ENCODE results near the gene FBXO3. TPM values are rescaled to one million over a fixed set of nuclear protein-coding genes. Genes with fewer than 3 reads are reported as not detected.
A peak's percentile ranks its signal among the peaks of the same experiment; 100 is the strongest.
"Not testable (repeated sequence)": the region's sequence is repeated elsewhere in the genome, so short reads cannot be mapped to it uniquely, and the experiment has no call there.

Gene FBXO3
- total RNA-seq: 20.0 and 29.0 TPM in 2 replicates

- peak; percentile 73 to 80 for DNase-seq (ENCODE audit: low read depth in 2 of 2)
These were observed at the start of gene FBXO3 for GRCh38 chr11:33773987-33774735. Gene FBXO3, minus strand, starts transcription at chr11:33774520. Its CDS starts 23 bp downstream, at chr11:33774497.

- DNase-seq (ENCODE audit: low read depth in 2 of 2): not testable (repeated sequence)
These were observed 48.7 kb upstream of the FBXO3 start for GRCh38 chr11:33822981-33823380.

GRCh38 chr11:33819278-33820035 is 45.1 kb upstream of the FBXO3 start:
- no peak for DNase-seq (ENCODE audit: low read depth in 2 of 2)

GRCh38 chr11:33808228-33808828 is 34.0 kb upstream of the FBXO3 start:
- DNase-seq (ENCODE audit: low read depth in 2 of 2): peak; percentile 83 to 90

GRCh38 chr11:33804471-33804870 is 30.2 kb upstream of the FBXO3 start:
- DNase-seq (ENCODE audit: low read depth in 2 of 2): no peak

GRCh38 chr11:33802194-33802950 is 28.1 kb upstream of the FBXO3 start:
- DNase-seq (ENCODE audit: low read depth in 2 of 2): peak; percentile 73 to 80

GRCh38 chr11:33801821-33802193 is 27.5 kb upstream of the FBXO3 start:
- DNase-seq (ENCODE audit: low read depth in 2 of 2): no peak

- no peak for DNase-seq (ENCODE audit: low read depth in 2 of 2)
These were observed 23.6 kb upstream of the FBXO3 start for GRCh38 chr11:33797879-33798278.

- DNase-seq (ENCODE audit: low read depth in 2 of 2): no peak
These were observed 15.7 kb upstream of the FBXO3 start for GRCh38 chr11:33790040-33790439.

GRCh38 chr11:33788095-33788494 is 13.8 kb upstream of the FBXO3 start:
- not testable (repeated sequence) for DNase-seq (ENCODE audit: low read depth in 2 of 2)

- no peak for DNase-seq (ENCODE audit: low read depth in 2 of 2)
These were observed 12.8 kb upstream of the FBXO3 start for GRCh38 chr11:33787076-33787475.

GRCh38 chr11:33785609-33786008 is 11.3 kb upstream of the FBXO3 start:
- DNase-seq (ENCODE audit: low read depth in 2 of 2): no peak

GRCh38 chr11:33779849-33780528 is 5.7 kb upstream of the FBXO3 start:
- peak; percentile 12 to 20 for DNase-seq (ENCODE audit: low read depth in 2 of 2)

- no peak for DNase-seq (ENCODE audit: low read depth in 2 of 2)
These were observed 4.4 kb upstream of the FBXO3 start for GRCh38 chr11:33778675-33779074.

GRCh38 chr11:33777906-33778305 is 3.6 kb upstream of the FBXO3 start:
- DNase-seq (ENCODE audit: low read depth in 2 of 2): no peak

- no peak for DNase-seq (ENCODE audit: low read depth in 2 of 2)
These were observed 1.6 kb upstream of the FBXO3 start for GRCh38 chr11:33775832-33776470.

- no peak for DNase-seq (ENCODE audit: low read depth in 2 of 2)
These were observed 1.1 kb upstream of the FBXO3 start for GRCh38 chr11:33775467-33775807.

GRCh38 chr11:33774736-33775466 is 581 bp upstream of the FBXO3 start:
- DNase-seq (ENCODE audit: low read depth in 2 of 2): peak; percentile 22 to 24

GRCh38 chr11:33773404-33773986 is 825 bp downstream of the FBXO3 start:
- DNase-seq (ENCODE audit: low read depth in 2 of 2): peak in 1 of 2 donors; percentile 15

GRCh38 chr11:33772870-33773269 is 1.4 kb downstream of the FBXO3 start:
- no peak for DNase-seq (ENCODE audit: low read depth in 2 of 2)
